Activated CD8-positive, alpha-beta memory T cell treated with anti-CD3 and anti-CD28 coated beads, Interleukin-2, amount 50 U/mL, for 1 hour (primary cell): ENCODE results near the gene JAK1.
A peak's percentile ranks its signal among the peaks of the same experiment; 100 is the strongest.
"Not testable (repeated sequence)": the region's sequence is repeated elsewhere in the genome, so short reads cannot be mapped to it uniquely, and the experiment has no call there.

Experiments
- DNase-seq: peaks from one replicate; pipeline ENCODE4 v3.0.0-alpha.2; 2020; ENCODE audit errors: extremely low read depth

JAK1 gene

GRCh38 chr1:64839732-64840405 is 126.5 kb downstream of the JAK1 start:
- DNase-seq: no peak

- no peak for DNase-seq
These were observed 127.1 kb downstream of the JAK1 start for GRCh38 chr1:64839261-64839660.

- no peak for DNase-seq
These were observed 127.9 kb downstream of the JAK1 start for GRCh38 chr1:64838486-64838885.

GRCh38 chr1:64836802-64837201 is 129.5 kb downstream of the JAK1 start:
- DNase-seq: no peak

- no peak for DNase-seq
These were observed 131.6 kb downstream of the JAK1 start for GRCh38 chr1:64834734-64835133.

GRCh38 chr1:64830030-64830651 is 136.2 kb downstream of the JAK1 start:
- DNase-seq: no peak

- DNase-seq: no peak
These were observed 136.8 kb downstream of the JAK1 start for GRCh38 chr1:64829411-64830029.

GRCh38 chr1:64828829-64829228 is 137.5 kb downstream of the JAK1 start:
- no peak for DNase-seq

GRCh38 chr1:64826991-64827390 is 139.4 kb downstream of the JAK1 start:
- no peak for DNase-seq

GRCh38 chr1:64823691-64824476 is 142.5 kb downstream of the JAK1 start:
- peak; percentile 38 for DNase-seq

- DNase-seq: no peak
These were observed 143.7 kb downstream of the JAK1 start for GRCh38 chr1:64822621-64823020.

- not testable (repeated sequence) for DNase-seq
These were observed 145.8 kb downstream of the JAK1 start for GRCh38 chr1:64820572-64820971.

GRCh38 chr1:64817364-64817763 is 149.0 kb downstream of the JAK1 start:
- not testable (repeated sequence) for DNase-seq

GRCh38 chr1:64814427-64814826 is 151.9 kb downstream of the JAK1 start:
- no peak for DNase-seq

GRCh38 chr1:64811131-64811530 is 155.2 kb downstream of the JAK1 start:
- DNase-seq: no peak

- no peak for DNase-seq
These were observed 156.3 kb downstream of the JAK1 start for GRCh38 chr1:64810001-64810400.

GRCh38 chr1:64809309-64809708 is 157.0 kb downstream of the JAK1 start:
- no peak for DNase-seq

- no peak for DNase-seq
These were observed 164.4 kb downstream of the JAK1 start for GRCh38 chr1:64801851-64802523.

- DNase-seq: no peak
These were observed 167.5 kb downstream of the JAK1 start for GRCh38 chr1:64798872-64799271.

- DNase-seq: no peak
These were observed 175.4 kb downstream of the JAK1 start for GRCh38 chr1:64790832-64791487.
